ENCODE results near the gene SPTBN1. TPM values are rescaled to one million over a fixed set of nuclear protein-coding genes. Genes with fewer than 3 reads are reported as not detected.

SPTBN1 gene
- total and polyA plus RNA-seq, 2 donors (not counting 3 experiments of a cell fraction or from before 2014, with no cell fraction given), result 63.3 to 320 TPM

DNA sequence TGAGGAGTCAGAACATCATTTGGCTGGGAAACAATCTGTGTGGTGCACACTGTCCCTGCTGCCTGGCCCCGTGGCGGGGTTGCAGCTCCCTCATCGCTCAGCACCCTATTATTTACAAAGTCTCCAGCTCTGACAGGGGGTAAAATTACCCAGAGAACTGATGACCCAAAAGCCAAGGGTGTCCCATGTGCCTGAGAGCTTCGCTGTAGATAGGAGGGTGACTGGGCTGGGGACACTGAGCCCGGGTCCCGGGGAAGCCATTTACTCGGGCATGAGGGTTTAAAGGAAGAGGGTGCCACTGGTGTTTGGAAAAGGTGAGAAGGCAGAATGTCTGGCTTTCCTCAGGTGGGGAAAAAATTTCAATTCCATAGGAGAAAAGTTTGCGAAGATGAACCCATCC lies 219.2 kb downstream of the SPTBN1 start:
- intact Hi-C loops (cut with micrococcal nuclease) (no loop called here), dilution Hi-C loops (cut with MboI; ENCODE audit: extremely low pct_ligation_motif_present, low sequenced_read_pairs) (no loop called here)
- H4K20me1 ChIP-seq (replicated peaks; ENCODE audit: control insufficient read depth, extremely low read depth, insufficient read depth, low read length), result no peaks in the 10 kb centered on the region
- TF ChIP-seq, protein P1, sequence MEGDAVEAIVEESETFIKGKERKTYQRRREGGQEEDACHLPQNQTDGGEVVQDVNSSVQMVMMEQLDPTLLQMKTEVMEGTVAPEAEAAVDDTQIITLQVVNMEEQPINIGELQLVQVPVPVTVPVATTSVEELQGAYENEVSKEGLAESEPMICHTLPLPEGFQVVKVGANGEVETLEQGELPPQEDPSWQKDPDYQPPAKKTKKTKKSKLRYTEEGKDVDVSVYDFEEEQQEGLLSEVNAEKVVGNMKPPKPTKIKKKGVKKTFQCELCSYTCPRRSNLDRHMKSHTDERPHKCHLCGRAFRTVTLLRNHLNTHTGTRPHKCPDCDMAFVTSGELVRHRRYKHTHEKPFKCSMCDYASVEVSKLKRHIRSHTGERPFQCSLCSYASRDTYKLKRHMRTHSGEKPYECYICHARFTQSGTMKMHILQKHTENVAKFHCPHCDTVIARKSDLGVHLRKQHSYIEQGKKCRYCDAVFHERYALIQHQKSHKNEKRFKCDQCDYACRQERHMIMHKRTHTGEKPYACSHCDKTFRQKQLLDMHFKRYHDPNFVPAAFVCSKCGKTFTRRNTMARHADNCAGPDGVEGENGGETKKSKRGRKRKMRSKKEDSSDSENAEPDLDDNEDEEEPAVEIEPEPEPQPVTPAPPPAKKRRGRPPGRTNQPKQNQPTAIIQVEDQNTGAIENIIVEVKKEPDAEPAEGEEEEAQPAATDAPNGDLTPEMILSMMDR (IDR thresholded peaks at IDR 0.05; ENCODE audit: extremely low read depth in 1 of 2, insufficient read depth in 1 of 2, low read depth in 1 of 2, low read length in 2 of 2), result no peak
- TF ChIP-seq GATA2 (IDR thresholded peaks at IDR 0.05; ENCODE audit: insufficient read depth, insufficient read length, low read depth, low read length) (no peak), POLR2AphosphoS5 (IDR thresholded peaks at IDR 0.05; ENCODE audit: insufficient read depth, low read depth, low read length) (no peak), MYC (IDR thresholded peaks at IDR 0.05; ENCODE audit: low read depth, low read length) (no peak), EZH2 (IDR thresholded peaks at IDR 0.05; ENCODE audit: borderline replicate concordance, low read depth, low read length, severe bottlenecking) (no peak), FOS (IDR thresholded peaks at IDR 0.05; ENCODE audit: borderline replicate concordance, insufficient read depth, low read length) (no peak), JUN (IDR thresholded peaks at IDR 0.05; ENCODE audit: borderline replicate concordance, insufficient read depth, insufficient read length, low read depth) (no peak)
- TF ChIP-seq, protein P2, sequence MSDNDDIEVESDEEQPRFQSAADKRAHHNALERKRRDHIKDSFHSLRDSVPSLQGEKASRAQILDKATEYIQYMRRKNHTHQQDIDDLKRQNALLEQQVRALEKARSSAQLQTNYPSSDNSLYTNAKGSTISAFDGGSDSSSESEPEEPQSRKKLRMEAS (IDR thresholded peaks at IDR 0.05; ENCODE audit: insufficient read depth, insufficient read length), result no peak
- no peaks in the 10 kb centered on the region for H3K9me3 ChIP-seq (replicated peaks; ENCODE audit: control insufficient read depth, insufficient read depth, low read length)
- H3K9me1 ChIP-seq (replicated peaks; ENCODE audit: control insufficient read depth, extremely low read depth, insufficient read depth, low read length), result no peaks in the 10 kb centered on the region
- no peak overlapping the region for H2AFZ ChIP-seq (ENCODE audit: low read depth, low read length)
- peaks cover 0 to 2% of the 10 kb centered on the region in 2 experiments for H3K27me3 ChIP-seq (ENCODE audit: control insufficient read depth in 2 of 2, insufficient read depth in 2 of 2, low read length in 2 of 2)
- H3K4me2 ChIP-seq (ENCODE audit: insufficient read depth, low read length), result no peak overlapping the region
- no peaks in the 10 kb centered on the region for H3K79me2 ChIP-seq (ENCODE audit: control insufficient read depth, insufficient read depth, low read length)
- BruUV-seq (replicated peaks), result no TSS peak
- H3K27ac ChIP-seq (ENCODE audit: insufficient read depth, low read depth, low read length), result no peak overlapping the region
- FAIRE-seq (no peak), DNase-seq (ENCODE audit: low read depth, low spot score) (no peak)
- POLR2A ChIA-PET, result interaction anchor here (1.5 kb wide), 1 partner anchor 10 kb away, joined by 4 read pairs; no protein-coding TSS in a partner anchor
- no peak overlapping the region for H3K4me3 ChIP-seq (replicated peaks in 1 of 3; ENCODE audit: insufficient read depth in 1 of 3, low read depth in 1 of 3, low read length in 3 of 3)
- no peak overlapping the region for H3K9ac ChIP-seq (replicated peaks; ENCODE audit: extremely low read depth, insufficient read depth, low read length)
- CTCF ChIA-PET, result interaction anchor here (1.2 to 7.0 kb wide), 5 partner anchors 9 to 34 kb away, joined by 3 to 69 read pairs (median 11); no protein-coding TSS in a partner anchor
- H3K4me1 ChIP-seq (ENCODE audit: control insufficient read depth, extremely low read depth, insufficient read depth, low read length), result peaks cover 14% of the 10 kb centered on the region
- H3K36me3 ChIP-seq (ENCODE audit: control insufficient read depth in 2 of 2, extremely low read depth in 1 of 2, insufficient read depth in 2 of 2, low read length in 2 of 2), result peaks cover 2 to 5% of the 10 kb centered on the region in 2 experiments
